Measurements from ENCODE around the gene BTBD8. TPM values are rescaled to one million over a fixed set of nuclear protein-coding genes. Genes with fewer than 3 reads are reported as not detected.

BTBD8 gene
- total RNA-seq, 1 donor from 2014 or later, result 2.4 TPM

DNA sequence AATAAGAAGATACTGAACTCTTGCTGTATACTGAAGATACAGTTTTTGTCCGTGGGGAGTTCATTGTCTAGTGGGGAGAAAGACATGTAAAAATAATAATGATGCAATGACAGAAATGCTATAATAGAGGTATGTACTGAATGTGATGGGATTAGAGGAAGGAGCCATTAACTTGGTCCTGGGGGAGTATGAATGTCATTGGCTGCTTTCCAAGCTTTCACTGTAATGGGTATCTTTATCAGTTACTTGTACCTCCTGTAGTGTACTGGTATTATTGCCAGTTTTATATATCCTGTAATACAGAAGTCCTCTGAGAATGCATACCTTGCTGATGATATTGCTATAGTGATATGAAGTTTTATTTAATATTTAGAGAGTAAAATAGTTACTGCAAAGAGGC, 7.4 kb downstream of the BTBD8 start:
- DNase-seq (ENCODE audit: extremely low read depth, low read depth, low spot score), result no peak

DNA sequence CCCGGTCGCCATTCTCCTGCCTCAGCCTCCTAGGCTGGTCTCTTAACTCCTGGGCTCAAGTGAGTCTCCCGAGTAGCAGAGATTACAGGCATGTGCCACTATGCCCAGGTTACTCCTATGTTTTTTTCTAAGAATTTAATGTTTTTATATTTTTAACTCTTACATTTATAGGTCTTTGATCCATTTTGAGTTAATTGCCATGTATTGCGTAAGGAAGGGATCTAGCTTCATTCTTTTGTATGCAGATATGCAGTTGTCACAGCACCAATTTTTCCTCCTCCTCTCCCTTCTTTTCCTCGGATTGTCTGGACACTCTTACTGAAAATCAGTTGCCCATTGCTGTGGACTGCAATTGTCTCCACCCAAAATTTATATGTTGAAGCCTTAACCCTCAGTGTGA, 11.5 kb downstream of the BTBD8 start:
- no peak for DNase-seq (ENCODE audit: extremely low read depth, low read depth, low spot score)

DNA sequence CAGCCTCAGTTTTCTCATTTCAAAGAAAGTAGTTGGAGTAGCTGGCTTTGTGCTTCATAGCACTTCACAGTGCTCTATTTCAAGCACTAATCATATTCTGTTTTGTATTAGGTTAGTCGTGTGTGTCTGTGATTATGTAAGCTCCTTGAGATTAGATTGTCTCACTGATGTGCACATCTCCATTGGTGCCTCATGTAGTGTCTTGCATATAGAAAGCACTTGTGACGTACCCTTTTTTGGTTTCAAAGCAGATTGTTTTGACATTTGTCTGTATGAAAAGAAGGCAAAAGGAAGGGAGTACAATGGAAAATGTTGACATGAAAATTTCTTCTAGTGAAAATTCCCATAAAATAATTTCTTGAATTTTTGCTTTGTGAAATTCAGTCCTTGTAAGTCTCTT, 13.9 kb downstream of the BTBD8 start:
- DNase-seq (ENCODE audit: extremely low read depth, low read depth, low spot score), result no peak

DNA sequence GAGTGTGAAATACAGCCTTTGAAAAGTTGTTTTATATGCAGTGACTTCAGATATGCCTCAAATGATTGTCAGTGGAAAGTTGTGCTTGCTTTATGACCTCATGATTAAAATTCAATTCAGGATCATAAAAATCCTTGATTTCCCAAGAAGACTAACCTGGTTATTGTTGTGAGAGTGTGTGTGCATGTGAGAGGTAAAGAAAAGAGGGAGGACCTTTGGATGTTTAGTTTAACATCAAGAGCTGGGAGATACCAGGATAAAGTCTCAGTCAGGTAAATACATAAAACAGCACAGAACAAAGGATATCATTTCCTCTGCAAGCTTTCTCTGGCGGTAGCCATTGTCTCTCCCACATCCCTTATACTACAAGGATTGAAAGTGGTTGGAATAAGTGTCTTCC, 14.4 kb downstream of the BTBD8 start:
- no peak for DNase-seq (ENCODE audit: extremely low read depth, low read depth, low spot score)

DNA sequence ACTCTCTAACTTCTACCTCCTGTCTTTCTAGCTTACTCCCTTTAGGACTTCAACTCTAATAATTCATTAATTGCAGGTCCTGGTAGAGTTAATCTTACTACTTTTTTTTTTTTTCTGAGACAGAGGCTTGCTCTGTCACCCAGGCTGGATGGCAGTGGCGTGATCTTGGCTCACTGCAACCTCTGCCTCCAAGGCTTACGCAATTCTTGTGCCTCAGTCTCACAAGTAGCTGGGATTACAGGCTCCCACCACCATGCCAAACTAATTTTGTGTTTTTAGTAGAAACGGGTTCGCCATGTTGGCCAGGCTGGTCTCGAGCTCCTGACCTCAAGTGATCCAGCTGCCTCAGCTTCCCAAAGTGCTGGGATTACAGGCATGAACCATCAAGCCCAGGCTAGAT, 15.7 kb downstream of the BTBD8 start:
- DNase-seq (ENCODE audit: extremely low read depth, low read depth, low spot score), result no peak

DNA sequence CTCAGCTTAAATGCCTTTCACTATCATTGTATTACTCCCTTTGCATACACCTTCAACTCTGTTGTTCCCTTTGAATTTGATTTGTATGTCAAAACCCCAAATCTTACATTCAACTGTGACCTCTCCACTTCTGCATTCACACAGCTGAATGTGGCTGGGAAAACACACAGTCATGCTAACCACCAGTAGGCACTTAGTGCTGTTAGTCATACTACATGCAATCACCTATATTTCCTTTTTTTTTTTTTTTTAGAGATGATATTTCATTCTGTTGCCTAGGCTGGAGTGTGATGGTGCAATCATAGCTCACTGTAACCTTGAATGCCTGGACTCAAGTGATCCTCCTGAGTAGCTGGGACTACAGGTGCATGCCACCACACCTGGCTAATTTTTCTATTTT, 16.2 kb downstream of the BTBD8 start:
- DNase-seq (ENCODE audit: extremely low read depth, low read depth, low spot score), result no peak

DNA sequence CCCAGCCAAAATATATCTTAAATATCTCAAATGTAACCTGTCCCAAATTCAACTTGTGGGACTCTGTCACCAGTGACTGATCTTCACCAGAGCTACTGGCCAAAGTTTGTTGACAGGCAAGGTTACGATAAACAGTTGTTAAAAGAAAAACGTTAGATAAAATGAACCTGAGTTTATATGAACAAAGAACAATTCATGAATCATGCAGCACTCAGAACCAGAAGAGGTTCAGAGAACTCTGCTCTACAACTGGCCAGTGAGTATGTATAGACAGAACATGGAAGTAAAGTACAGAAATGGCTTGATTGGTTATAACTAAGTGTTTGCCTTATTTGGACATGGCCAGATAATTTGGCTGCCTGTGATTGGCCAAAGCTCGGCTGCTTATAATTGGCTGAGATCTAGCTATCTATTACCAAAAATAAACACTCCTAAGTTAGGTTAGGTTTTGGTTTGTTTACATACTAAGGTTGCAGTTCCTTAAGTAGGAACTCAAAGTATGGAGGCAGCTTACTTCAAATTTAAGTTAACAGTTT, 25.5 kb downstream of the BTBD8 start:
- no peak for DNase-seq (ENCODE audit: extremely low read depth, low read depth, low spot score)

DNA sequence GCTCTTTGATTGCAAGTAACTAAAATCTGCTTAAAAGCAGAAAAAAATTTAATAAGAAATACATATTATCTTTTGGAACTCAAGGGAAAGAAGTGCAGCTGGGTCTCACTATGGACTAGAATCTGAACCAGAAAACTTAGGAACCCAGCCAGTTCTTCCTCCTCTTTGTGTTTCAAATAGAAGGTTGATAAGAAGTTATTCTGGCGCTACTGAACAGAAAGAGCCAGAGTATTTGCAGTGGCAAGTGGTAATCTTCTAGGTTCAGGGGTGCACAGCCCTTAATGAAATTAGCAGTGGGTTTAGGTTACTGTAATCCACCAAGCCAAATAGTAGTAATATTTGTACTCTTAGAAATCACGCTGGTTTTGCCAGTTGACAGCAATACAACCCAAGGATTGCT, 28.5 kb downstream of the BTBD8 start:
- DNase-seq (ENCODE audit: extremely low read depth, low read depth, low spot score), result no peak

DNA sequence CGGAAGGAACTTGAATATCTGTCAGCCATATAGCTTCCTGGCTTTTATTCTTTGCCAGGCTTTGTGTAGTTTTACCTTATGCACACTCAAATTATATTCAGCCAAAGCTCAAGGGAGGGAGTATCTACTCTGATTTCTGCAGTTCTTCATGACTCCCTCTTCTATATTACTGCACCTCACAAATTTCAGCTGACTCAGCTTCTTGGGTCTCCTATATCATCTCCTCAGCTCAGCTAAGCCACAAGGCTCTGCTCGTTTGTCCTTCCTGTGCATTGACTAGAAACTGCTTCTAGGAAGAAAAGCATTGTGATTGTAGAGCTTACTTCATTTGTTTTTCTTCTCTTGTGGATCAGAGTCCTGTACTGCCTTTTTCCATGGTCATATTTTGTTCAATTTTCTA, 37.4 kb downstream of the BTBD8 start:
- no peak for DNase-seq (ENCODE audit: extremely low read depth, low read depth, low spot score)

DNA sequence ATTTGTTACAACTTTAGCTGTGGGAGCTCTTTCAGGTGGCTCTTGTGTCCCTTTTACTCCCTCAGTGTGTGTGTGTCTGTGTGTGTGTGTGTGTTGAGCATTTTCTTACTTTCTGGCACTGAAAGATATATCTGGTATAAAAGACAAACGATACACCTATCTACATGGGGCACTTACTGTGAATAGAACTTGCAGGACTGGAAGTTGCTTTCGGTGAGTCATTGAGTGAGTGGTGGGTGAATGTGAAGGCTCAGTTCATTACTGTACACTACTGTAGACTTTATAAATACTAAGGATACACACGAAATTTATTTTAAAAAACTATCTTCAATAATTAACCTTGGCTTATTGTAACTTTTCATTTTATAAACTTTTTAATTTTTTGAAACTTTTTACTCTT, 38.7 kb downstream of the BTBD8 start:
- no peak for DNase-seq (ENCODE audit: extremely low read depth, low read depth, low spot score)

DNA sequence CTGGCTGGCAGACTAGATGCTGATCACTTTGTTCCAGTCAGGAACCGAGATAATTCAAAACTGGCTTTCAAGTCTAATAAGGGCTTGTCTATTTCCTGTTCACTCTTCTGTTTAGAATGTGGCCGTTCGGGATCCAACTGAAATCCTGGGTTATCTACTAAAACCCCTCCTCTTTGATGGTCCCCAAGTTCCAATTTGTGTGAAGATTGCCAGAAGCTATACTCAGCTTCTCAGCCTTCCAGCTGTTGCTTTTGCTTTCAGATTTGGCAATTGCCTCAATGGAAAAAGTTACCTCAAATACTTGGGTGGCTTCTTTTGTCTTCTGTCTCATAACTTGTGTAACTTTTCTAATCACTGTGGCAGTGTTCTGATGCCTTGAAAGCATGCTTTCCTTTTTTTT, 43.7 kb downstream of the BTBD8 start:
- no peak for DNase-seq (ENCODE audit: extremely low read depth, low read depth, low spot score)

DNA sequence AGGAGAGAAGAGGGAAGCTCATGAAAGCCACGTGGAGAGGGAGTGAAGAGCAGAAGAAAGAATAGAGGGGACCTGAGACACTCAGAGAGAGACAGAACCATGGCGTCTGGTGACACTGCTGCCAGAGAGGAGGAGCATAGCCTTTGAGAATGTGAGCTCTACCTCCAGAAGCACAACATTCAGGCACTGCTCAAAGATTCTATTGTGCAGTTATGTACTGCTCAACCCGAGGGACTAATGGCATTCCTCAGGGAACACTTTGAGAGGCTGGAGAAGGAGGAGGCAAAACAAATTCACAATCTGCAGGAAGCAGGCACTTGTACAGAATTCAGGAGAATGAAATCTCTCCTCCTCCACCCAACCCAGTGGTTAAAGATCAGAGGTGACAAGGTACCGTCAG, 45.1 kb downstream of the BTBD8 start:
- no peak for DNase-seq (ENCODE audit: extremely low read depth, low read depth, low spot score)

DNA sequence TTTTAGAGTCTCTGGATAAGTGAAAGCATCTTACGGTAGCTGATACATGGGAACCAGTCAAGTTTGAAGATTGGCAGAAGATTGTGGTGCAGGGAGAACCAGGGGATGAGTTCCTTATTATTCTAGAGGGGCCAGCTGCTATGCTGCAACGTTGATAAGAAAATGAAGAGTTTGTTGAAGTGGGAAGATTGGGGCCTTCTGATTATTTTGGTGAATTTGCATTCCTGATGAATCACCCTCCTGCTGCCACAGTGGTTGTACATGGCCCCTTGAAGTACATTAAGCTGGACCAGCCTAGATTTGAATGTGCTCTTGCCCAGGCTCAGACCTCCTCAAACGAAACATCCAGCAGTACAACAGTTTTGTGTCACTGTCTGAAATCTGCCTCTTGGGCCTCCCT, 45.9 kb downstream of the BTBD8 start:
- no peak for DNase-seq (ENCODE audit: extremely low read depth, low read depth, low spot score)

DNA sequence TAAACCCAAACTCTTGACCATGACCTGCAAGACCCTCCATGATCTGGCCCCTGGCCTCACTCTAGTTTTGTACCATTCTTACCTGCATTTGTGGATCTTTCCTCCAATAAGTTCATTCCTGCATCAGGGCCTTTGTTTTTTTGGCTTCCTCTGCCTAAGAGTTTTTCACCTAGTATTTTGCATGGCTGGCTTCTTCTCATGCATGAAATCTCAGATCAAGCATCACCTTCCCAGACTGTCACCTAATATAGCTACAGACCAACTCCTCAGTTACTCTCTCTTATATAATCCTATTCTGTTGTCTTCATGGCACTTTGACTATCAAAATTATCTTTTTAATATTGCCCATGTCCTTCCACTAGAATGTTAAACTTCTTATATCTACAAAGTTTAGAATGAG, 54.2 kb downstream of the BTBD8 start:
- DNase-seq (ENCODE audit: extremely low read depth, low read depth, low spot score), result no peak

DNA sequence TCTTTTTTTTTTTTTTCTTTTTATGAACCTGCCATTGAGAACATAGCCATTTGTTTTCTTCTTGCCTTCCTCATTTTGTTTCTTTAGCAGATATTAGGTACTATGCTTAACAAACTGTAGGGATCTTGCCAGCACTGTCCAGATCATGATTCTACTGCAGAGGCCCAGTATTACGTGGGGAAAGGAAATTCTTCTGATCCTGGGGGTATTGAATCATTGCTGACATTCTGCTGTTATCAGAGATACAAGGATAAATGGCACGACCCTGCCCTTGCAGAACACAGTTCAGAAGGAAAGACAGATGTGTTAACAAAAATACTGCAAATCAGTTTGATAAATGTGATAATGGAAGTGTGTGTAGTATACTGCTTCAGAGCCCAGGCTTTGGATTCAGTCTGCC, 56.2 kb downstream of the BTBD8 start:
- no peak for DNase-seq (ENCODE audit: extremely low read depth, low read depth, low spot score)

DNA sequence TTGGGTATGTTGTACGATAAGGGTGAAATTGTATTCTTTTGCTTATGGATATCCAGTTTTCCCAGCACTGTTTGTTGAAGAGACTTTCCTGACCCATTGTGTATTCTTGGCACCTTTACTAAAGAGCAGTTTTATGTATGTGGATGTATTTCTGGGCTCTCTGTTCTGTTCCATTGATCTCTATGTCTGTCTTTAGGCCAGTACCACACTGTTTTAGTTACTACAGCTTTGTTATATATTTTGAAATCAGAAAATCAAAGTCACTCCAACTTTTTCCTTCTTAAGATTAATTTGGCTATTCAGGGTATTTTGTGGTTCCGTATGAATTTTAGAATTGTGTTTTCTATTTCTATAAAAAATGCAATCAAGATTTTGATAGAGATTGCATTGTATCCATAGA, 74.8 kb downstream of the BTBD8 start:
- no peak for DNase-seq (ENCODE audit: extremely low read depth, low read depth, low spot score)

DNA sequence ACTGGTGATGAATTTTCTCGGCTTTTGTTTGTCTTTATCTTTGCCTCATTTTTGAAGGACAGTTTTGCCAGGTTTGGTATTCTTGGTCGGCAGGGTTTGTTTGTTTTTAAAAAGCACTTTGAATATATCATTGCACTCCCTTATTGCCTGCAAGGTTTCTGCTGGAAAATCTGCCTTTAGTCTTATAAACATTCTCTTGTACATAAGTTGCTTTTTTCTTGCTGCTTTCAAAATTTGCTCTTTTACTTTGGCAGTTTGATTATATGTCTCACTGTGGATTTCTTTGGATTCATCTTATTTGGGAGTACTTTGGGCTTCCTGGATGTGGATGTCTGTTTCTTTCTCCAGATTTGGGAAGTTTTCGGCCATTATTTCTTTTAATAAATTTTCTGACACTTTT, 79.4 kb downstream of the BTBD8 start:
- DNase-seq (ENCODE audit: extremely low read depth, low read depth, low spot score), result no peak

DNA sequence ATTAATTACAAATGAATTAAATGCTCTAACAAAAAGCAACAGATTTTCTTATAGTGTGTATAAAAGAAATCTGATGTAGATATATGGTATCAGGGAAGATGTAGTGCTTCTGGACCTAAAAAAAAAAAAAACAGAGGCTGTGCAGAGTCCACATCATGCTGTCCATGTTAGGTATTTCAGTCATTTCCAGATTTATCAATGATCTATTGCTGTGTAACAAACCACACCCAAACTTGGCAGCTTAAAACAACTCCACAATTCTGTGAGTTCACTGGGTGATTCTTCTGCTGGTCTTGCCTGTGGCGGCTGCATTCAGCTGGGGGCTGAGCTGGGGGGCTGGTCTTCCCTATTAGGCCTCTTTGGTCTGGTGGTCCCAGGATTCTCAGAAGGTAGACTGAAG, 85.2 kb downstream of the BTBD8 start:
- DNase-seq (ENCODE audit: extremely low read depth, low read depth, low spot score), result no peak

DNA sequence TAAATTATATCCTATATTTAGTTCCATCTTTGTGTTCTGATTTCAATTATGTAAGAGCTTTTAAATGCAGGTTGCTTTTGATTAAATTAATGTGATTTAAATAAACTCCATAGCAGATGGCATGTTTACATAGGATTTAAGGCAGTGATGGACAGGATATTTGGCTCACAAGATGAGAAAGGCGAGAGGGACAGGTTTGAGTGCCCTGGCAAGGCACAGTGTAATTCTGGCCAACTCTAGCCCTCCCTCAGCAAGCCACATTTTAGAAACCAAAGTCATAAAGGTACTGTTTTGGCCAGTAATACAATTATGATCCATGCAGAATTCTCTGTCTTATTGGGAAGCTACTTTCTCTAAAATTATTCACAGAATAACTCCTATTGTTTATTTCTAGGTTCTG, 87.0 kb downstream of the BTBD8 start:
- DNase-seq (ENCODE audit: extremely low read depth, low read depth, low spot score), result no peak

DNA sequence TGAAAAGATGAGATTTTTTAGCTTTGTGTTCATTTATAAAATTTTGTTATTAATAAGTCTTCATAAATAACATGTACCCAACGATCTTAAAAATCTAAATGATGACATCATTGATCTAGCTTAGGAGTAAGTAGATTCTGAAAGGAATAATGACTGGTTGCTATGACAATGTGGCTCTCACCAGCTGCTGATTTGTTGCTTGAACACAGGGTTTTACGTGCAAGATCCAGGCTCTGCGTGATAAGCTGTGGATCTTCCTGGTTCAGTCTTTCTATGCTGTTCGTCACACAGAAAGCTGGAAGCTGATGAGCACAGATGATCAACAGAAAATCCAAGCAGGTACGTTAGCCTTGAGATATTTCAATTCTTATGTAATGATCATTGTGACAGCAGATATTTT, 88.5 kb downstream of the BTBD8 start:
- DNase-seq (ENCODE audit: extremely low read depth, low read depth, low spot score), result no peak

DNA sequence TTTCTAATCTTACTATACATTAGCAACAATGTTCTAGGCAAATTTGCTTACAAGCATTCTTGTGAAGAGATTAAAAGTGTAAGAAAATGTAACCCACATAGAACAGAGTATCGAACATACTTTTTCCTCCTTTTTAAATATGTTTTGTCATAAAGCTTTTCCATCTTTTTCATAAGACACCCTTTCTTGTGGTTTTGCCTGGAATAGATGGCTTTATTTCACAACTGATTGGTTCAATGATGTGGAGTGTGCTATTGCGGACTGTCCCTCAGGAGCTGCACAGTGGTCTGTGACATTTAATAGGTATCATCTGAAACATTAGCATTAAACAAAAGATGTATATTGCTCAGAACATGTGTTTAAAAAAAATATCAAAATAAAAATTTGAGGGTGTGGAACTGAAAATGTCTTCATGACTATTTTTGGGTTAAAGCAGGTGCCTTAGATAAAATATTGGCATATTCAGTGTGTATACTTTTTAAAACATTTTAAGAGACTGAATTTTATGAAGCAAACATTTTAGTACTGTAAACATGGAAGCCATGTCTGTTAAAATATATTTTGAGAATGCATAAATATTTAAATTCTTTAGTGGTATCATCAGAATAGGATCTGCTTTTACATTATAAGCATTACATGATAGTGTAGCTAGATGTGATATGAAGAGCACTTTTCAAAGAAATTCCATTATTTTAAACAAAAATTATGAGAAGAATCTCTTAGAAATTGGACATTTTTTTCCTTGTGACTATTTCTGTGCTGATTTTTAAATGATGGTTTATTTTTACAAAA, 89.3 kb downstream of the BTBD8 start:
- DNase-seq (ENCODE audit: extremely low read depth, low read depth, low spot score), result no peak

DNA sequence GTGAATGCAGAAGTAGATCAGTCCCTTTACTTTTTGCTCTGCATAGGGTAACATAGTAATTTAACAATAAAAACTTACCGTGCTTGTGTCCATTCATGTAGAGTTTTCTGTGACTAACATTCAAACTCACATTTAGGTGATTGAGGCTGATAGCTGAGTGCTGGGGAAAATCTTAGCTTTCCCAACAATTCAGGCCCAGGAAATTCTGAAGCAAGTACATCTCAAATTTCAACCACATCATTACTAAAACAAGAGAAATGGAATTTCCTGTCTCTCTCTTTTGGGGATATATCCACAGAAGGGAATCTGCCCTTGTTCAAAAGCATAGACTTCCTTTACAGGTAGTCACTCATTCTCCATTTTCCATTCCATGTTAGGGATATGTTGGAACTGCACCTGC, 104.5 kb downstream of the BTBD8 start:
- DNase-seq (ENCODE audit: extremely low read depth, low read depth, low spot score), result no peak

DNA sequence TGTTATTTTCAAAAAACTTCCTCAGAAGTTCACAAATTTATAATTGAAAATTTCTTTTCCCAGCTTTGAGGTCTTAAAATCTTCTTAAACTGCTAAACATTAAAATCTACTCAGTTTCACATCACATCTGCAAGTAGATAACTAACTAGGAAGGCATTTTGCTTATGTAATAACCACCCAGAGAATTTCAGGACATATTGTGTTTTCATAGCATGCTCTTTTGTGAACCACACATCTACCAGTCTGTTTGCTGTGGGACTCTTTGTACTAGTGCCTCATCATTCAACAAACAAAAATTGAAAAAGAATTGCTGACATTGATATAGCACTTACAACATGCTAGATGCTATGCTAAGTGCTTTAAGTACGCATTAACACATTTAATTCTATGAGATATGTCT, 105.9 kb downstream of the BTBD8 start:
- DNase-seq (ENCODE audit: extremely low read depth, low read depth, low spot score), result no peak

Measured in glomerular endothelial cell (primary cell).